ENCODE measurements around the gene PRM2.

PRM2 gene

GRCh38 chr16:11283820-11284248, 7.6 kb upstream of the PRM2 start:
- DNase-seq = no peak

GRCh38 chr16:11280616-11281522, 4.6 kb upstream of the PRM2 start, which contains the start of gene PRM1:
Gene PRM1, minus strand, starts transcription at chr16:11281330. Its CDS starts 92 bp downstream, at chr16:11281238.
- DNase-seq = no peak

- no peak for DNase-seq
Observed at GRCh38 chr16:11278681-11279628, 2.7 kb upstream of the PRM2 start.

- no peak for DNase-seq
Observed at GRCh38 chr16:11277607-11278337, 1.5 kb upstream of the PRM2 start.

- no peak for DNase-seq
Observed at GRCh38 chr16:11276896-11277593, 765 bp upstream of the PRM2 start.

- no peak for DNase-seq
Observed at GRCh38 chr16:11274964-11275363, 1.3 kb downstream of the PRM2 start.

- DNase-seq = no peak
Observed at GRCh38 chr16:11273721-11274324, 2.5 kb downstream of the PRM2 start.

- no peak for DNase-seq
Observed at GRCh38 chr16:11272921-11273720, 3.2 kb downstream of the PRM2 start, which contains the start of gene PRM3. Gene PRM3, minus strand, starts transcription at chr16:11273629. Its CDS starts 34 bp downstream, at chr16:11273595.

GRCh38 chr16:11272484-11272883, 3.8 kb downstream of the PRM2 start:
- no peak for DNase-seq

- no peak for DNase-seq
Observed at GRCh38 chr16:11271610-11272009, 4.7 kb downstream of the PRM2 start.

- no peak for DNase-seq
Observed at GRCh38 chr16:11270602-11271162, 5.6 kb downstream of the PRM2 start.

GRCh38 chr16:11268921-11269375, 7.3 kb downstream of the PRM2 start, which contains the start of gene TNP2:
Gene TNP2, minus strand, starts transcription at chr16:11269325. Its CDS starts 63 bp downstream, at chr16:11269262.
- no peak for DNase-seq

- no peak for DNase-seq
Observed at GRCh38 chr16:11265124-11265523, 11.2 kb downstream of the PRM2 start.

GRCh38 chr16:11264155-11264832, 12.0 kb downstream of the PRM2 start:
- no peak for DNase-seq

- no peak for DNase-seq
Observed at GRCh38 chr16:11263737-11264136, 12.5 kb downstream of the PRM2 start.

- DNase-seq = no peak
Observed at GRCh38 chr16:11262915-11263314, 13.4 kb downstream of the PRM2 start.

- no peak for DNase-seq
Observed at GRCh38 chr16:11260596-11260966, 15.7 kb downstream of the PRM2 start.

- no peak for DNase-seq
Observed at GRCh38 chr16:11259655-11260595, 16.4 kb downstream of the PRM2 start.
